Measurements from ENCODE around the gene VAC14.

Gene VAC14

GRCh38 chr16:70750893-70751467 lies 50.0 kb downstream of the VAC14 start:
- Histone ChIP-seq H3K27me3 (ENCODE audit: insufficient read depth, low read length) (no peaks in the 10 kb centered on the region), H3K9me3 (ENCODE audit: low read length) (no peaks in the 10 kb centered on the region), H3K4me1 (ENCODE audit: insufficient read depth, low read length, severe bottlenecking) (peaks cover 20% of the 10 kb centered on the region), H3K4me3 (ENCODE audit: low read depth, low read length, poor library complexity, severe bottlenecking) (no peak overlapping the region), H2AFZ (ENCODE audit: low read length) (no peak overlapping the region), H3K4me2 (ENCODE audit: low read length) (no peak overlapping the region), H3K9me2 (ENCODE audit: low read depth, low read length) (no peaks in the 10 kb centered on the region), H3K9ac (ENCODE audit: low read length) (no peak overlapping the region), H3K79me2 (ENCODE audit: insufficient read depth, low read length) (no peaks in the 10 kb centered on the region), H3K27ac (ENCODE audit: low read depth, low read length, poor library complexity, severe bottlenecking) (no peak overlapping the region), H3K36me3 (ENCODE audit: insufficient read depth, low read length) (no peaks in the 10 kb centered on the region), H3F3A (ENCODE audit: insufficient read depth, low read length) (no peaks in the 10 kb centered on the region), H4K20me1 (ENCODE audit: insufficient read depth, low read length) (no peaks in the 10 kb centered on the region)
- TF ChIP-seq CTCF (IDR thresholded peaks at IDR 0.05; ENCODE audit: low read length) (no peak), EZH2 (IDR thresholded peaks at IDR 0.05; ENCODE audit: borderline replicate concordance, low read length) (no peak)

- Histone ChIP-seq H4K20me1 (ENCODE audit: insufficient read depth, low read length) (no peaks in the 10 kb centered on the region), H3F3A (ENCODE audit: insufficient read depth, low read length) (no peaks in the 10 kb centered on the region), H3K9ac (ENCODE audit: low read length) (no peak overlapping the region), H3K9me2 (ENCODE audit: low read depth, low read length) (no peaks in the 10 kb centered on the region), H2AFZ (ENCODE audit: low read length) (no peak overlapping the region), H3K36me3 (ENCODE audit: insufficient read depth, low read length) (no peaks in the 10 kb centered on the region), H3K4me3 (ENCODE audit: low read depth, low read length, poor library complexity, severe bottlenecking) (no peak overlapping the region), H3K27ac (ENCODE audit: low read depth, low read length, poor library complexity, severe bottlenecking) (peak overlapping the region; percentile 47), H3K27me3 (ENCODE audit: insufficient read depth, low read length) (no peaks in the 10 kb centered on the region), H3K79me2 (ENCODE audit: insufficient read depth, low read length) (no peaks in the 10 kb centered on the region), H3K9me3 (ENCODE audit: low read length) (no peaks in the 10 kb centered on the region), H3K4me1 (ENCODE audit: insufficient read depth, low read length, severe bottlenecking) (peaks cover 20% of the 10 kb centered on the region), H3K4me2 (ENCODE audit: low read length) (no peak overlapping the region)
- TF ChIP-seq CTCF (IDR thresholded peaks at IDR 0.05; ENCODE audit: low read length) (no peak), EZH2 (IDR thresholded peaks at IDR 0.05; ENCODE audit: borderline replicate concordance, low read length) (no peak)
These were observed 51.0 kb downstream of the VAC14 start for GRCh38 chr16:70749681-70750601.

GRCh38 chr16:70749006-70749678 lies 51.8 kb downstream of the VAC14 start:
- Histone ChIP-seq H3K27me3 (ENCODE audit: insufficient read depth, low read length) (no peaks in the 10 kb centered on the region), H3K9me3 (ENCODE audit: low read length) (no peaks in the 10 kb centered on the region), H3K27ac (ENCODE audit: low read depth, low read length, poor library complexity, severe bottlenecking) (peak overlapping the region; percentile 47), H3K4me2 (ENCODE audit: low read length) (no peak overlapping the region), H3K79me2 (ENCODE audit: insufficient read depth, low read length) (no peaks in the 10 kb centered on the region), H3K9me2 (ENCODE audit: low read depth, low read length) (no peaks in the 10 kb centered on the region), H3K36me3 (ENCODE audit: insufficient read depth, low read length) (peaks cover 4% of the 10 kb centered on the region; the same call in 1 of the 2 replicates), H3K4me3 (ENCODE audit: low read depth, low read length, poor library complexity, severe bottlenecking) (no peak overlapping the region), H3F3A (ENCODE audit: insufficient read depth, low read length) (no peaks in the 10 kb centered on the region), H3K4me1 (ENCODE audit: insufficient read depth, low read length, severe bottlenecking) (peaks cover 20% of the 10 kb centered on the region), H2AFZ (ENCODE audit: low read length) (no peak overlapping the region), H4K20me1 (ENCODE audit: insufficient read depth, low read length) (no peaks in the 10 kb centered on the region), H3K9ac (ENCODE audit: low read length) (no peak overlapping the region)
- TF ChIP-seq CTCF (IDR thresholded peaks at IDR 0.05; ENCODE audit: low read length) (no peak), EZH2 (IDR thresholded peaks at IDR 0.05; ENCODE audit: borderline replicate concordance, low read length) (no peak)

All from OCI-LY1 (cell line).